GM19025 (cell line): ENCODE results near the gene GPD1L.
"Not testable (repeated sequence)": the region's sequence is repeated elsewhere in the genome, so short reads cannot be mapped to it uniquely, and the experiment has no call there.

Experiments
- ATAC-seq: cut with Tn5 transposase; IDR thresholded peaks from one replicate; pipeline ENCODE4 v1.9.1; 2021; ENCODE audit warnings: mild to moderate bottlenecking, low read depth, moderate library complexity; ENCODE audit not compliant: unreplicated experiment

The GPD1L gene

GRCh38 chr3:32177702-32178198 lies 71.3 kb downstream of the GPD1L start:
- no peak for ATAC-seq

GRCh38 chr3:32180141-32180784 lies 73.8 kb downstream of the GPD1L start:
- no peak for ATAC-seq

DNA sequence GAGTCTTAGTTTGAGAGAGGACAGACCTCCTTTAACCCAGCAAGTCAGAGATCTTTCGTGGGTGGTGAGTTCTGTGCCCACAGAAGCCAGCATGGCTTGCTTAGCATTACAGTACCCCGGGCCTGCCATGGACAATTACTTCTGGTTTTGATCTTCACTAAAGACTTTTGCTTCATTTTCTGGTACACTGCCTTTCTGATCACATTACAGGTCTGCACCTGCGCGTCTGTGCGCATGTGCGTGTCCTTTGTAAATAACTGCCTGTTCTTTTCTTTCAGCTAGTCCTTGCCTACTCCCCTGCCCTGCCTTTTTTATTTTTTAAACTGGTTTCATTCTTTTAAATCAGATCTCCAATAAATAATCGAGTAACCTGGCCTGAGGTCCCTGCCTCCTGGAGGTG lies 74.9 kb downstream of the GPD1L start:
- no peak for ATAC-seq

- ATAC-seq = no peak
These were observed 75.4 kb downstream of the GPD1L start for GRCh38 chr3:32181796-32182195.

DNA sequence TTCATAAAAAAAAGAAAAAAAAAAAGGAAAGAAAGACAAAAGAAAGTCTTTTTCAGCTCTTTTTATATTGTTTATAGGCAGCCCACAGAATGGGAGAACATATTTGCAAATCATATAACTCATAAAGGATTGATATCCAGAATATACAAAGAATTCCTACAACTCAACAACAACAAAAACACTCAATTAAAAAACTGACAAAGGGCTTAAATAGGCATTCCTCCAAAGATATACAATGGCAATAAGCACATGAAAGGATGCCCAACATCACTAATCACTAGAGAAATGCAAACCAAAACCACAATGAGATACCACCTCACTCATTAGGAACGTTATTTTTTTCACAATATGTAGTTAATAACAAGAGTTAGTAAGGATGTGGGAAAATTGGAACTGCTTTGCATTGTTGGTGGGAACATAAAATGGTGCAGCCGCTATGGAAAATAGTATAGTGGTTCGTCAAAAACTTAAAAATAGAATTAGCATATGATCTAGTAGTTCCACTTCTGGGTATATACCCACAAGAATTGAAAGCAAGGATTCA lies 77.8 kb downstream of the GPD1L start:
- no peak for ATAC-seq

- ATAC-seq = no peak
These were observed 79.7 kb downstream of the GPD1L start for GRCh38 chr3:32186097-32186496.

DNA sequence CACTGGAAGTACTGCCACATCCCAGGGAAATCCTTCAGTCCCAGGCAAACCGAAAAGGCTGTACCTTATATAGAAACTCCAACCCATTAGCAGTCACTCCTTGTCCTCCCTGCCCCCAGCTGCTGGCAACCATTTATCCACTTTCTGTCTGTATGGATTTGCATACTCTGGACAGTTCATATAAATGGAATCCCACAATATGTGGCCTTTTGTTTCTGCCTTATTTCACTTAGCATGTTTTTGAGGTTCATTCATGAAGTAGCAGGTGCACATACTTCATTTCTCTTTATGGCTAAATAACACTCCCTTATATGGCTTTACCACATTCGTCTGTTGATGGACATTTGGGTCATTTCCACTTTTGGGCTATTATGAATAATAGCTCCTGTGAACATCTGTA lies 80.5 kb downstream of the GPD1L start:
- no peak for ATAC-seq

GRCh38 chr3:32189693-32190092 lies 83.3 kb downstream of the GPD1L start:
- ATAC-seq = no peak

DNA sequence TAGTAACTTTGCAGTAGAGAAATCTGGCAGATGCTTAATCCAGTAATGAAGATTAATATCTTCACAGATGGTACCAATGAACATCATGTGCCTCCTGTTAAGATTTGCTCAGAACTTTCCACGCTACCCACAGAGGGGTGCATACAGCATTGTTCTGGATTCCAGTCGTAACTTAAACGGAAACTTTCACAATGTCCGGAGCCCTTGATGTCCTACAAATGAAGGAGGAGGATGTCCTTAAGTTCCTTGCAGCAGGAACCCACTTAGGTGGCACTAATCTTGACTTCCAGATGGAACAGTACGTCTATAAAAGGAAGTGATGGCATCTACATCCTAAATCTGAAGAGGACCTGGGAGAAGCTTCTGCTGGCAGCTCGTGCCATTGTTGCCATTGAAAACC lies 84.1 kb downstream of the GPD1L start:
- not testable (repeated sequence) for ATAC-seq

DNA sequence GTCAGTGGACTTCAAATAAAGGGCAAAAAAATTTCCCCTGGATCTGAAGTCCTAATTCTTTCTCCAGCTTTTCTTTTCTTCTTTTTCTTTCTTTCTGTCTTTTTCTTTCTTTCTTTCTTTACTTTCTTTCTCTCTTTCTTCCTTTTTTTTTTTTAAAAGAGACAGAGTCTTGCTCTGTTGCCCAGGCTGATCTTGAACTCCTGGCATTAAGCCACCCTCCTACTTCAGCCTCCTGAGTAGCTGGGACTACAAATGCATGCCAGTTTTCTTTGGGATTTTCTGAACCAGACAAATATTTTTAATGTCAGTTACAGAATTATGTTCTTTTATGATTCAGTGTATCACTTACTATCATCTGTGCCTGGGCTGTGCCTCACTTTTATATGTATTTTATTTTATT lies 86.7 kb downstream of the GPD1L start:
- no peak for ATAC-seq

DNA sequence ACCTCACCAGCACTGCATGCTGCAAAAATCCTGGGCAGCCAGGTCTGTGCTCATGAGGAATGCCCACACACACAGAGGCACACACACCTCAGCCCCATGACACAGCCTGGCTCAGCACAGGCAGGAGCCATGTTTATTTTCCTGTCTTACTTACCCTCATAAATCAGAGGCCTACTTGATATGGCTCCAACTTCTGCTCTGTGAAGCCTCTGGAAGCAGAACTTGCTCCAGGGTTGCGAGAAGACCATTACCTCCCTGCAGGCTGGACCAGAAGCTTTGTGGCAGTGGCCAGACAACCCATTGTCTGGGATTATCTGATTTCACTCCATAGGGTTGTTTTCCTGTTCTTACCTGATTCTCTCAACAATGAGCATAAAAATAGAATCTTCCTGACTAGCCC lies 88.2 kb downstream of the GPD1L start:
- ATAC-seq = no peak

- ATAC-seq = no peak
These were observed 89.6 kb downstream of the GPD1L start for GRCh38 chr3:32195995-32196540.

DNA sequence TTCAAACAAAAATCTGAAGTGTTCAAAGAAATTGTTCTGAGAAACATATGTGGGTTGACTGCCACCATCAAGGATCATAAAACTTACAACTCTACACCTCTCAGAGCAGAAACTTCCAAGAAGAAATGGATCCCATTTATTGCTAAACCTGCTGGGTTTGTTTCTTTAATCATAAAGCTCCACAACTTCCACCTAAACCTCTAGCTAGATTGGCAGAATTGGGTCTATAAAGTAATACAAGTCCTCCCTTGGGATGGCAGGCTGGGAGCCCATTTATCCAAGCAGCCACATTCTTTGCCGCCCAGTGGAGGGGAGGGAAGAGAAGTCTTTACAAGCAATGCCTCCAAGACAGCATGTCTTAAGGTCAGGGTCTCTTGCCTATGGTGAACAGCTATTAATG lies 91.6 kb downstream of the GPD1L start:
- no peak for ATAC-seq

- no peak for ATAC-seq
These were observed 92.3 kb downstream of the GPD1L start for GRCh38 chr3:32198714-32199113.

DNA sequence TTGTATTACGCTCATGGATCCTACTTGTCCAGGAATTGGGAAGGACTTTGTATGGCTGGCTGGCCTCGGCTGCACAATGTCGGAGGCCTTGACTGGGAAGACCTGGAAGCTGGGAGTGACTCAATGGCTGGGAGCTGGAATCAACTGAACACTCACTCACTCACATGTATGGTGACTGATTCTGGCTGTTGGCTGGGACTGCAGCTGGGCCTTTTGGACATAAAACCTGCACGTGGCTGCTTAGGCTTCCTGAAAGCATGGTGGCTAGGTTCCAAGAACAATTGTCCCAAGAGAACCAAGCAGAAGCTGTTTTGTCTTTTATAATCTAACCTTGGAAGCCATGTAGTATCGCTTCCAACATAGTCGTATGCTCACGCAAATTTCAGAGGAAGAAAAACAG lies 94.1 kb downstream of the GPD1L start:
- no peak for ATAC-seq

- ATAC-seq = no peak
These were observed 94.8 kb downstream of the GPD1L start for GRCh38 chr3:32200992-32201758.

DNA sequence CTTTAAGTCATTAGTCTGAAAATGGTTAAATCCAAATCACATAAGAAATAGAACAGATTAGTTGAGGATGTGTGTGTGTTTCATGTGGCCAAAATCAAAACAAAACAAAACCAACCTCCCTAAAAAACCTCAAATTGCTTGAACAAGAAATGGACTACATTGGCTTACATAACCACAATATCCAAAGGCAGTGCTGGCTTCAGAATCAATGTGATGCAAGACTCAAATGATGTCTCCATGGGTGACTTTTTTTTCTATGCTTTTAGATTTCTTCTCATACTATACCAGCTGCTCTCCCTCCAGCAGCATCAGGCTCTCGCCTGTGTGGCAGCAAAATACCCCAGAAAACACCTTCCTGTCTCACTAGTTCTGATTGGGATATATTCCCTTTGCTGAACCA lies 96.1 kb downstream of the GPD1L start:
- ATAC-seq = no peak

DNA sequence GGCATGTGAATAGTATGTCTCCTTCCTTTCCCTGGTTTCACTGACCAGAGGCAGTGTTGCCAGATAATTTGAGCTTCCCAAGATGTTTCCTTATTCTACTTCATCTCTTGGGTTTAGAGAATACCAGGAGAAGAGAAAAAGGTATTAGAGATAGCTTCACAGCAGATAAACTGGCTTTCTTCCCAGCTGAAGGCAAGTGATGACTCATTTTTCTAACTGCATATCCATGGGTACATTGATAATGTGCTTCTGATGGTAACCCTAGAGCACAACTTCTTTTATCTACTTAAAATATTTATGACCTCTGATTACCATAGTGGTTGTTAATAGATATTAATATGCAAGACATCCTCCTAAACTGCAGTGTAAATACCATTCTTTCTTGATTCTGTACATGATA lies 97.4 kb downstream of the GPD1L start:
- ATAC-seq = no peak

DNA sequence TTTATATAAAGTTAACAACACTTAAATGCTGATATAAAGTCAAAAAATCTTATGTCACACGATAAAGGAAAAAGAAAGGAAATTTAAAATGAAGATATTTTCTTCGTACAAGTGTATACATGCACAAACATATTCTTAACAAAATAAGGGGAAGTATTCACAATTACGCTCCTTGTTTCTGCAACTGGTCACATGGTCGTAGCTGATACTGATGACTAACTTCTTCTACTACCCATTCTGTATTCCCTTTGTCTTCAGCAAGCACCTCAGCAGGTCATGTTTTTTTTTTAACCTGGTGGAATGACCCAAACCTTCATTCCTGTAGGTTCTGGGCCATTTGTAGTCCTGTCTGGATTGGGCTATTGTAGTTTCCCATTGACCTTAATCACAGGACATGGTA lies 102.0 kb downstream of the GPD1L start:
- ATAC-seq = no peak

GRCh38 chr3:32215185-32215584 lies 108.8 kb downstream of the GPD1L start:
- no peak for ATAC-seq

DNA sequence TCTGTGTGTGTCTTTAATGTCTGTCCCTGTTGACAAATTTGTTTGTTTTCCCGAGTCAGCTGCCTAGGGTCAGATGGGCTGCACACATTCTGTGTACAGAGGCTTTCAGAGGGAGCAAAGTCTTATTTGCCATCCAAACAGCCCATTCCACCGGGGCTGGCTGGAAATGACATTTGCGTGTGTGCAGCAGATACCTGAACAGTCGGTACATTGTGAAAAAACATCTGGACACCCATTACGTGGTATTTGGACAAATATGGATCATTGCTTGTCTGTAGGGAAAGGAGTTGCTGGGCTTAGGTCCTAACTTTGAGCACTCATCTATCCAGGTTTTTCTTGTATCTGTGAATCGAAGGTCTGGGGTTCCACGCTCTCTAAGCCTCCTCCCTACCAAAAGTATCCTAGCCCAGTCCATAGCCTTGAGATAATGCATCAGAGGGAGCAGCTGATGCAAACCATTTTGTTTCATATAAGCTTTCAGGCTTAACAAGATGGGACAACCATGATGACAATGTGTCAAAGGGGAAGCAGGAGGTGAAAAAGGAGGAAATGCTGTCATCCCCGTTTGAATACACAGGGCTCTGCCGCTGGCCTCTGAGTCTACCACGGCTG lies 109.9 kb downstream of the GPD1L start:
- no peak for ATAC-seq
